ENCODE measurements around the gene SETBP1.

The SETBP1 gene

DNA sequence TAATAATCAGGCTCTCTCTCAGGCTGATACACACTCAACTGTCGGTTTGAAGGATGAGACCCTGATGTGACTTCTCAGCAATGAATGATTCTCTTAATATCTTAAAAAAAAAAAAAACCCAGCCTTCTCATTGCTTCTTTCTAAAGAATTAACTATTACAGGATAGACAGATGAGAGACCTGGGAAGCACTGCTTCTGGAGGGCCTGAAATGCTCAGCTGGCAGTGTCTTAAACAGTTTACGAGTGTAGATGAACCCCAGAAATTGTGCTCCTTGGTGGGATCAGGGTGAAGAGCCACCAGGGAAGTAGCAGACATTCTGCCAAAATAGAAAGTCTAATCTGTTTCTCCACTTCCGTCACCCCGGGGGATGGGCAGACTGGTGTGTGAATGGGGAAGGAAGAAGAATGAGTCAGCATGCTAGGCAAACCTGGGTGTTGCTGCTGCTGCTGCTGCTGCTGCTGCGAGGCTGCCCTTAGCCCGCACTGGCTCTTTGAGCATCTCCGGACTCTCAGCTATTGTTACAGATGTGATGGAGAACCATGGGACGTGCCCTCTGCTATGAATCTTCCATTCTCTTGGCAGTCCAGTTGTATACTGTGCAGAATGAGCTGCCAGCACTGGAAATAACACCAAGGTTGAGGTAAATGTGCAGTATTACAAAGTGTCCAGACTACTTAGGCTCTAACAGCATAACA, 158.4 kb downstream of the SETBP1 start:
- H3K4me1 ChIP-seq (ENCODE audit: control insufficient read depth, insufficient read depth, low read length): peaks cover 15% of the 10 kb centered on the region
- H3K36me3 ChIP-seq (ENCODE audit: control insufficient read depth, insufficient read depth, low read length, severe bottlenecking): no peaks in the 10 kb centered on the region
- H3K9me3 ChIP-seq (ENCODE audit: control insufficient read depth, low read length): no peaks in the 10 kb centered on the region
- H3K4me3 ChIP-seq (ENCODE audit: low read length): no peak overlapping the region
- H3K27me3 ChIP-seq (replicated peaks; ENCODE audit: control insufficient read depth, insufficient read depth, low read length): no peaks in the 10 kb centered on the region
- H3K9ac ChIP-seq (ENCODE audit: low read length): no peak overlapping the region
- DNase-seq (ENCODE audit: low read depth): peak; percentile 32

DNA sequence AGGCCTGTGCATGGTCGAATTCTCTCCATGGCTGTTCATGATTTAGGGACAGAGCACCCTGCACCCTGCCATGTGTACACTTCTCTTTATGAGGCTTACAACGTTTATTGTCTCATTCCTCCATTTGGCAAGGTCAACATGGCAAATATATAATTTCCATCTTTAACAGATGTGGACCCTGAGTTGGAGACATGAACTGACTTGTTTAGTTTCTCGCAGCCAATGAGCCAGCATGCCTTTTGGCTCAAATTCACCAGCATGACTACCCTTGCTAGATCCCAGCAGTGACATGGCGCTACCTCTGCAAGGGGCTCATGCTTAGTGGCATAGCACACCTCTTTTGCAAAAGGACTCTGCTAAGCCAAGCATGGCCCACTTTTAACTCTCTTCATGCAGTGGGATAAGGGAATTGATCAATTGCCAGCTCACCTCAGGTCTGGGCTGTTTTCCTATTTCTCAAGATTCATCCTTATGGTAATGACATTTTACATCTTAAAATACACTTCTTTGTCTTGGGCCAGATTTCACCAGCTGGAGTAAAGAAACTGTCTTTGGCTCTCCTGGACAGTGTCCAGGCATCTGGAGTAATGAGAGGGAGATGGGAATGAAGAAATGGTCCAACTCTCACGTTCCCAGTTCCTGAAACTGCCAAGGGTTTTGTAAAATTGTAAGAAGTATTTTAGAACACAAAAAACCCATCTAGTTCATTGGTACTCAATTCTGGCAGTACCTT, 159.5 kb downstream of the SETBP1 start:
- no peaks in the 10 kb centered on the region for H3K27me3 ChIP-seq (replicated peaks; ENCODE audit: control insufficient read depth, insufficient read depth, low read length)
- H3K4me3 ChIP-seq (ENCODE audit: low read length): no peak overlapping the region
- no peaks in the 10 kb centered on the region for H3K36me3 ChIP-seq (ENCODE audit: control insufficient read depth, insufficient read depth, low read length, severe bottlenecking)
- no peak overlapping the region for H3K9ac ChIP-seq (ENCODE audit: low read length)
- DNase-seq (ENCODE audit: low read depth): no peak
- no peaks in the 10 kb centered on the region for H3K9me3 ChIP-seq (ENCODE audit: control insufficient read depth, low read length)
- peaks cover 15% of the 10 kb centered on the region for H3K4me1 ChIP-seq (ENCODE audit: control insufficient read depth, insufficient read depth, low read length)

DNA sequence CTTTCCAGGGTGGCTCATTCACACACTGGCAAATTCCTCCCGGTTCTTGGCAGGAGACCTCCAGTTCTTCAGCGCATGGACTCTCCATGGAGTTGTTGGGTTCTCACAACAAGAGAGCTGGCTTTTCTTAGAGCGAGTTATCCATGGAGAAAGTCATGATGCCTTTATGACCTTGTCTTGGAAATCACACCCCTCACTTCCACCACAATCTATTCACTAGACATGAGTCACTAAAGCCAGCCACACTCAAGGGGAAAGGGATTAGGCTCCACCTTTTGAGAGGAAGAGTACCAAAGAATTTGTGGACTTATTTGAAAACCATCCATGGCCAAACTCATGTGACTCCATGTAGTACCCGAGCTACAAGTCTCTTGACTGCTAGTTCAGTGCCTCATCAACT, 160.5 kb downstream of the SETBP1 start:
- H3K4me1 ChIP-seq (ENCODE audit: control insufficient read depth, insufficient read depth, low read length): peaks cover 6% of the 10 kb centered on the region

DNA sequence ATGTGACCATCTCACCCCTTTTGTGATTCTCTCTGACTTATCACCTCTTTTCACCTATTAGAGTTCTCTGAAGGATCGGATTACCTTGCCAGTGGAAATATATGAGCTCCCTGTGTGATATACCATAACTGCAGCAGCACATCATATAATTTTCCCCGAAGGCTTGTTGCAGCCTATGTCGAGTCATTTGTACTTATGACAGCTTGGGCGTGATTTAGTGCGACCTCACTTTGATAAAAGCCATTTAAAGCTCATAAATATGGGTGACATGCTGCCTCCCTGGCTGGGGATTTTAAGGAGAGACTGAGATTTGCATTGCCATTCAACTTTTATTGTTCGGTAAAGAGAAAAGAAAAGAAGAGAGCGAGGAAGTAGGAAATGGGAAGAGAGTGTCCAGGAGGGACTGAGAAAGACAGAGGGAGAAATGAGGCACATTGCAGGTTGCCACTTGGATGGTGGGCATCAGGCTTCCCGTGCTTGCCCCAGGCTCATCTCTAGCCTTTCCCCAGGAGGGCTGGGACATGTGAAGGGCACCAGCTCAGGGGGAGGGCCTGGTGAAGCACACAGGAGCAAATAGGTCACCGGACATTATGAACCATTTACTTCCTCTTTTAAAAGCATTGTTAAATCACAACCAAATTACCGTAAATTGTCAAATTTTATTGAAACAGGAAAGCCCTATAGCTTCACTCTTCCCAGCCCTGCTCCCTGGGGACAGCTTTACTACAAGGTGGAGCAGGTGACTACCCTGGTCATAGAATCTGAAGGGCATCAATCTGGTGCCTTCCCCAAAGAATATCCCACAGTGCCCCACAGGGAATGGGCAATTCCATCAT, 161.3 kb downstream of the SETBP1 start:
- DNase-seq (ENCODE audit: low read depth): no peak
- Histone ChIP-seq H3K9me3 (ENCODE audit: control insufficient read depth, low read length) (no peaks in the 10 kb centered on the region), H3K4me3 (ENCODE audit: low read length) (no peak overlapping the region), H3K36me3 (ENCODE audit: control insufficient read depth, insufficient read depth, low read length, severe bottlenecking) (no peaks in the 10 kb centered on the region), H3K27me3 (replicated peaks; ENCODE audit: control insufficient read depth, insufficient read depth, low read length) (no peaks in the 10 kb centered on the region), H3K4me1 (ENCODE audit: control insufficient read depth, insufficient read depth, low read length) (peaks cover 6% of the 10 kb centered on the region), H3K9ac (ENCODE audit: low read length) (no peak overlapping the region)

More for the DNA sequence above, 160.5 kb downstream of the SETBP1 start:
- no peak overlapping the region for H3K4me3 ChIP-seq (ENCODE audit: low read length)
- no peaks in the 10 kb centered on the region for H3K27me3 ChIP-seq (replicated peaks; ENCODE audit: control insufficient read depth, insufficient read depth, low read length)
- no peaks in the 10 kb centered on the region for H3K36me3 ChIP-seq (ENCODE audit: control insufficient read depth, insufficient read depth, low read length, severe bottlenecking)
- DNase-seq (ENCODE audit: low read depth): no peak
- H3K9me3 ChIP-seq (ENCODE audit: control insufficient read depth, low read length): no peaks in the 10 kb centered on the region
- H3K9ac ChIP-seq (ENCODE audit: low read length): no peak overlapping the region

DNA sequence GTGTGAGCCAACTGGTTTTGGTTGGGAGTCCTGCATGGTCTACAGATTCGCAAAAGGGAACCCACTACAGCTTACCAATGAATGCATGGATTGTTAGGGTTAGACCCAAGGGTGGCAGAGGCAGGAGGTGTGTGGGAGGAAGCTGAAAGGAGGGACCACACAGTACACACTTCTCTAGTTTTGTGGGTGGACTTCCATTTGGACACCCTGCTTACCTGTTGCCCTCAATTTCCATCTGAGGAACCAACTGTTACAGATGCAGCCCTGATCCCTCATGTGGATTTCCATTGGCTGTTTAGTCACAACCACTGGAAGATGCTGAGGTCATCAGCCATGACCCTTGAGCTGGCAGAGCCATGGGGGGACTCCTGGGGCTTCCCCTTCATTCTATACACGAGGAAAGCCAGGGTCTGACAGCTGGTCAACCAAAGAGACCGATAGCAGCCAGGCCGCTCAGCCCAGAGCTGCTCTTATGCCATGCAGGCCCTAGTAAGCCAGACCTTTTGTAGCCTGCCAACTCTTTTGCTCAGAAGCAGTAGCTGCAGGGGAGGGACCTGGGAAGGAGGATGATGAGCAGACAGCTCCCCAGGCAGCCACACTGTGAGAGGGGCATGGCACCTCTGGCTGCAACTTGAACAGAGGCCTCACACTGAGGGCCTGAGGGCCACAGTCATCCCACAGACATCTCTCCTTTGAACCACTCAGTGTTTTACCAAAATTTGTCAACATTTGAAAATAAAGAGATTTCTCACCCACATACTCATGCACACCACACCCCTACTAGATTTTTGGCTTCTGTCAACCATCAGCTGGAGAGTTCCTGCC, 162.1 kb downstream of the SETBP1 start:
- Histone ChIP-seq H3K36me3 (ENCODE audit: control insufficient read depth, insufficient read depth, low read length, severe bottlenecking) (no peaks in the 10 kb centered on the region), H3K4me3 (ENCODE audit: low read length) (no peak overlapping the region), H3K9me3 (ENCODE audit: control insufficient read depth, low read length) (no peaks in the 10 kb centered on the region), H3K9ac (ENCODE audit: low read length) (no peak overlapping the region), H3K4me1 (ENCODE audit: control insufficient read depth, insufficient read depth, low read length) (peaks cover 6% of the 10 kb centered on the region), H3K27me3 (replicated peaks; ENCODE audit: control insufficient read depth, insufficient read depth, low read length) (no peaks in the 10 kb centered on the region)
- DNase-seq (ENCODE audit: low read depth): no peak

DNA sequence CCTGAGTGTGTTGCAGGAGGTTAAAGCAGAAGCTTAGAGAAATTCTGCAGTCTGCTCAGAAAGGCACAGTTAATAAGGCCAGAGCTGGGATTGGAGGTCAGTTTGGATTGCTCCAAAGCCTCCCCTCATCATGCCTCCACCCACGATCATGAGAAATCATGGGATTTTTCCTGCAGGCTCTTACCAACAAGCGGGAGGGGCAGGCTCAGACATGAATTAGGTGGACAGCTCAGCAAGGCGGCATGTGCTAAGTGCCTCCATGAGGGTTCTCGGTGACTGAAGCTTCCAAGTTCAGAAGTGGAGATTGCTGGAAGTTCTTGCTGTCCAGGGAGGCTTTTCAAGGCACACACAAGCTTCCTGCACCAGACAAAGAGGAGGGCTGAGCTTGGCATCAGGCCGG, 163.8 kb downstream of the SETBP1 start:
- no peak overlapping the region for H3K4me3 ChIP-seq (ENCODE audit: low read length)
- no peak for DNase-seq (ENCODE audit: low read depth)
- no peaks in the 10 kb centered on the region for H3K9me3 ChIP-seq (ENCODE audit: control insufficient read depth, low read length)
- H3K9ac ChIP-seq (ENCODE audit: low read length): no peak overlapping the region
- H3K4me1 ChIP-seq (ENCODE audit: control insufficient read depth, insufficient read depth, low read length): no peaks in the 10 kb centered on the region
- no peaks in the 10 kb centered on the region for H3K27me3 ChIP-seq (replicated peaks; ENCODE audit: control insufficient read depth, insufficient read depth, low read length)
- no peaks in the 10 kb centered on the region for H3K36me3 ChIP-seq (ENCODE audit: control insufficient read depth, insufficient read depth, low read length, severe bottlenecking)

DNA sequence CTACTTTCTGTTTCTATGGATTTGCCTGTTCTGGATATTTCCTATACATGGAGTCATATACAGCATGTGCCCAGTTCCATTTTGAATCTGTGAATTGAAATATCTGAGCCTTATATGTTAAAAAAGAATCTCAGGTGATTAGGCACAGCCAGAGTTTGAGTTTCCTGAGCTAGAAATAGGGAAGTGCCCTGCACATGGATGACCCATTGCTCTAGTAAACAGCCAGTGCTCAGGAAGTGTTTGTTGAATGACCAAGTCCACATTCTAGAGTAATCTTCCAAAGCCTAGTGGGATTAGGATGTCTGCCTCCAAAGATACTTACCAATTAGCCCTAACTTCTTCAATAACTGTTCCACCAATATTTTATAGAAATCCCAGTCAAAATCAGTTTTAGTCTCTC, 165.8 kb downstream of the SETBP1 start:
- Histone ChIP-seq H3K4me3 (ENCODE audit: low read length) (no peak overlapping the region), H3K27me3 (replicated peaks; ENCODE audit: control insufficient read depth, insufficient read depth, low read length) (no peaks in the 10 kb centered on the region), H3K9ac (ENCODE audit: low read length) (no peak overlapping the region), H3K4me1 (ENCODE audit: control insufficient read depth, insufficient read depth, low read length) (no peaks in the 10 kb centered on the region), H3K9me3 (ENCODE audit: control insufficient read depth, low read length) (no peaks in the 10 kb centered on the region), H3K36me3 (ENCODE audit: control insufficient read depth, insufficient read depth, low read length, severe bottlenecking) (no peaks in the 10 kb centered on the region)
- no peak for DNase-seq (ENCODE audit: low read depth)

DNA sequence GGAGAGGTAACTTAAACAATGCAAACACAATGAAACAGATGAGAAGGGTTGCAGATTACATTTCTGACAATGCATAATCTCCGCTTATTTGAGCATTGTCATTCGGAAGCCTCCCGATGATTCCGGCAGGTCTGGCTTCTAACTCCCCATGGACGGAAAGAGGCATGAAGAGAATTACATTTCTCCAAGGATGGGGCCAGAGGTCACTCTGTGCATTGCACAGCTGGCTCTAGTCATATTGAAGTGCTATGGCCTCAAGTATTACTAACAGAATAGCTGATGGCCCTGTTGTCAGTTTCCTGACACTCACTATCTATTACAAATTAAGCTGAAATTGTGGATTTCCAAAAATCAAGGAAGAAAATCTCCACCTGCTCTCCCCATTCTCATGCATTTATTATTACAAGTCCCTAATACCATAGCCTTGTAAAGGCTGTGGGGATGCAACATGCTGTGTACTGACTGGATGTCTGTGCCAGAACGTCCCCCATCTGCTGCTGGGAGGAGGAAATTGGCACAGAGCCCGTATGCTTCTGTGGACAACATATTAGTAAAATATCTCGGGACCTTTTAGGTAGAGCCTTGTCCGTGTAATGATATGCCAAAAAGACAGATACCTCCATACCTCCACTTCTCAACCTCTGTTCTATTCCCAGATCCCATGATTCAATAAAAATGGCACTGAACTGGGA, 168.1 kb downstream of the SETBP1 start:
- no peaks in the 10 kb centered on the region for H3K36me3 ChIP-seq (ENCODE audit: control insufficient read depth, insufficient read depth, low read length, severe bottlenecking)
- H3K4me3 ChIP-seq (ENCODE audit: low read length): no peak overlapping the region
- H3K9ac ChIP-seq (ENCODE audit: low read length): no peak overlapping the region
- H3K4me1 ChIP-seq (ENCODE audit: control insufficient read depth, insufficient read depth, low read length): peaks cover 8% of the 10 kb centered on the region
- H3K9me3 ChIP-seq (ENCODE audit: control insufficient read depth, low read length): no peaks in the 10 kb centered on the region
- H3K27me3 ChIP-seq (replicated peaks; ENCODE audit: control insufficient read depth, insufficient read depth, low read length): no peaks in the 10 kb centered on the region
- DNase-seq (ENCODE audit: low read depth): no peak

DNA sequence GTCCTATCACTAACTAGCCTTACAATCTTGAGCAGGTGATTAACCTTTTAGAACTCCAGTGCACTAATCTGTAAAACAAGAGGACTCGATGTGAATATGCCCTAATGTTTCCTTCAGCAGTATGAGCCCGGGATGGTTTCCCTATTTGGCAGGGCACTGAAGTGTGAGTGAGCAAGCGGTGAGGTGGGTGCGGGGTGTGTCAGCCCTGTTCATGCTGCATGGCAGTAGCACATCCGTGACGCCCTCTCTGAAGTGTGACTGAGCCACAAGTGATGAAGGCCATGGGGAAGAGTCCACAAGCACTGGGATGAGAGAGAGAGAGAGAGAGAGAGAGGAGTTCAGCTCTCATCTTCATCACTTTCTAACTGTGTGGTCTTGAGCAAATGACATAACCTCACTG, 168.7 kb downstream of the SETBP1 start:
- peaks cover 8% of the 10 kb centered on the region for H3K4me1 ChIP-seq (ENCODE audit: control insufficient read depth, insufficient read depth, low read length)
- no peaks in the 10 kb centered on the region for H3K36me3 ChIP-seq (ENCODE audit: control insufficient read depth, insufficient read depth, low read length, severe bottlenecking)
- H3K4me3 ChIP-seq (ENCODE audit: low read length): no peak overlapping the region
- no peaks in the 10 kb centered on the region for H3K27me3 ChIP-seq (replicated peaks; ENCODE audit: control insufficient read depth, insufficient read depth, low read length)
- no peak overlapping the region for H3K9ac ChIP-seq (ENCODE audit: low read length)
- H3K9me3 ChIP-seq (ENCODE audit: control insufficient read depth, low read length): no peaks in the 10 kb centered on the region
- no peak for DNase-seq (ENCODE audit: low read depth)

DNA sequence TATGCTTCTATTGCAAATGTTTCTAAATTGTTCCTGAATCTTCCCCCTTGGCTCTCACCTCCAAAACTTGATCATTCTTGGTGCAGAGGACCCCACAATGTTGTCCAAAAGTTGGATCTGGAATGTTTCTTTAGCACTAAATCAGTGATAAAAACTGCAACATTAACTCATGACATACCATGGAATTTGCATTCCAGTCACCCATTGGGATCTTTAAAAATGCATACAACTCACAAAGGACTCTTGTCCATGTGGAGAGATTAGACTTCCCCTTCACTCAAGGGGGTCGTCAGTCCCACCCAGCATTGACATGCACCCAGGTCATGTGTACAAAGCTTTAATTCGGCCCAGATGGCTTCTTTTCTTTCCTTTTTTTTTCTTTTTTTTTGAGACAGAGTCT, 169.3 kb downstream of the SETBP1 start:
- DNase-seq (ENCODE audit: low read depth): no peak
- no peaks in the 10 kb centered on the region for H3K27me3 ChIP-seq (replicated peaks; ENCODE audit: control insufficient read depth, insufficient read depth, low read length)
- no peak overlapping the region for H3K9ac ChIP-seq (ENCODE audit: low read length)
- no peaks in the 10 kb centered on the region for H3K36me3 ChIP-seq (ENCODE audit: control insufficient read depth, insufficient read depth, low read length, severe bottlenecking)
- no peaks in the 10 kb centered on the region for H3K9me3 ChIP-seq (ENCODE audit: control insufficient read depth, low read length)
- peaks cover 8% of the 10 kb centered on the region for H3K4me1 ChIP-seq (ENCODE audit: control insufficient read depth, insufficient read depth, low read length)
- H3K4me3 ChIP-seq (ENCODE audit: low read length): no peak overlapping the region

Data from adipocyte (in vitro differentiated cells).